Spleen (tissue), 11 donors: ENCODE measurements around the gene HLA-DQB1. TPM values are rescaled to one million over a fixed set of nuclear protein-coding genes. Genes with fewer than 3 reads are reported as not detected.

Experiments used
- DNase-seq: peaks from one replicate; pipeline ENCODE4 v3.0.0-alpha.2; 2020
- H3K27ac ChIP-seq, 8 donors: fragments of 200-600 bp; sonication (generic) in 7 of 8; 1 replicate in 4 of 8; 2 replicates in 4 of 8; pipeline versions ENCODE4 v1.5.0 to v1.8.0; 2016 to 2021; ENCODE audit warnings: inconsistent platforms in 4 of 8, mild to moderate bottlenecking in 4 of 8, moderate library complexity in 1 of 8
- H3K27me3 ChIP-seq, 7 donors: fragments of 200-600 bp; sonication (generic) in 6 of 7; replicated peaks in 1 of 7; 1 replicate in 4 of 7; 2 replicates in 3 of 7; pipeline versions ENCODE4 v1.5.0 to v1.8.0; 2016 to 2021; ENCODE audit warnings: inconsistent platforms in 3 of 7, mild to moderate bottlenecking in 1 of 7
- H3K36me3 ChIP-seq, 6 donors: fragments of 200-600 bp; sonication (generic) in 5 of 6; 1 replicate in 4 of 6; 2 replicates in 2 of 6; pipeline versions ENCODE4 v1.5.0 to v1.8.0; 2016 to 2021; ENCODE audit warnings: inconsistent platforms in 2 of 6
- H3K4me1 ChIP-seq, 6 donors: fragments of 200-600 bp; sonication (generic) in 5 of 6; 1 replicate in 3 of 6; 2 replicates in 3 of 6; pipeline versions ENCODE4 v1.5.0 to v1.8.0; 2016 to 2021; ENCODE audit warnings: inconsistent platforms in 3 of 6
- H3K4me3 ChIP-seq, 8 donors: fragments of 200-600 bp; sonication (generic) in 7 of 8; 1 replicate in 4 of 8; 2 replicates in 4 of 8; pipeline versions ENCODE4 v1.5.0 to v1.8.0; 2016 to 2021; ENCODE audit warnings: inconsistent platforms in 4 of 8, mild to moderate bottlenecking in 4 of 8, moderate library complexity in 2 of 8
- H3K9me3 ChIP-seq, 8 donors: fragments of 200-600 bp; sonication (generic) in 7 of 8; 1 replicate in 4 of 8; 2 replicates in 4 of 8; pipeline versions ENCODE4 v1.5.0 to v1.8.0; 2016 to 2021; ENCODE audit warnings: inconsistent platforms in 4 of 8
- CTCF ChIP-seq, 11 experiments: fragments of 200-600 bp in 7 of 11; fragments of 450-650 bp in 4 of 11; sonication (generic) in 4 of 11; IDR thresholded peaks in 8 of 11; conservative IDR thresholded peaks in 3 of 11; 1 replicate in 7 of 11; 2 replicates in 4 of 11; pipeline versions ENCODE4 v1.4.0 to v1.8.0; 2016 to 2021; ENCODE audit warnings: antibody characterized with exemption in 11 of 11, inconsistent platforms in 4 of 11, mild to moderate bottlenecking in 1 of 11
- POLR2A ChIP-seq, 3 donors: fragments of 450-650 bp; IDR thresholded peaks; one replicate each; pipeline ENCODE4 v1.5.1; 2017; ENCODE audit warnings: antibody characterized with exemption in 3 of 3, mild to moderate bottlenecking in 1 of 3
- POLR2AphosphoS5 ChIP-seq, 3 donors: sonication (generic); formaldehyde crosslinking; IDR thresholded peaks; one replicate each; pipeline ENCODE4 v1.5.1; 2017; ENCODE audit warnings: antibody characterized with exemption in 3 of 3
- WGBS, 5 donors: extraction: QIAGEN DNeasy Blood & Tissue Kit in 3 of 5; methylation state at CpG; one replicate each; pipeline versions ENCODE4 v1.1.5 to v1.1.7; 2013 to 2018; 5-methylcytosine and 5-hydroxymethylcytosine counted together
- intact Hi-C: fragments of 100-400 bp; cut with DNase I; formaldehyde crosslinking; loops from one replicate; pipeline ENCODE4 v1.15.0; 2023; ENCODE audit warnings: low total_unique reads
- polyA plus RNA-seq, 3 donors: library from polyadenylated mRNA; stranded (reverse); fragments of 200-250 nt; gene quantifications; one replicate each; pipeline ENCODE4 v1.2.1, GENCODE V29; 2013
- total RNA-seq, 7 donors: library from RNA; depleted of rRNA in 3 of 7; stranded (reverse); fragments of >200 nt in 3 of 7; fragmentation: NEBNext Ultra II Directional in 4 of 7; extraction: Animal tissue kit (Norgen Biotek cat#: 25700) in 4 of 7; gene quantifications; one replicate each; pipeline versions ENCODE4 v1.1.0 to v1.2.1, GENCODE V29; 2016 to 2021
- donor health status: healthy with polysubstance abuse.
- donor health status: DM: no; HTN: no; CAD: no; lungs with moderate emphysema.
- donor health status: DM: no; HTN: no; CAD: no.
- donor health status: Bipolar disorder and iron deficiency.
- donor health status: healthy.
- donor health status: DM: no; HTN: no; CAD: no.
- donor health status: DM: yes; HTN: yes; CAD: no.

Gene HLA-DQB1
- total and polyA plus RNA-seq, 10 donors = 6.1 to 1,152 (median 165) TPM

GRCh38 chr6:32641122-32641521 is 25.3 kb downstream of the HLA-DQB1 start:
- Histone ChIP-seq H3K4me1 (peaks cover 0 to 29% (median 0%) of the 10 kb centered on the region in 6 donors), H3K27me3 (no peaks in the 10 kb centered on the region), H3K36me3 (peaks cover 0 to 11% (median 0%) of the 10 kb centered on the region in 6 donors), H3K4me3 (peak overlapping the region in 1 of 8 donors; percentile 3), H3K9me3 (no peaks in the 10 kb centered on the region), H3K27ac (peak overlapping the region in 1 of 8 donors; percentile 33)
- DNase-seq = no peak
- 45 to 87% (median 75%) methylated on average over 6 of the region's 6 CpGs for WGBS, 5 donors
- TF ChIP-seq CTCF (IDR thresholded peaks at IDR 0.05 in 8 of 11, conservative IDR thresholded peaks at IDR 0.05 in 3 of 11) (no peak), POLR2AphosphoS5 (IDR thresholded peaks at IDR 0.05) (no peak), POLR2A (IDR thresholded peaks at IDR 0.05) (no peak)
- intact Hi-C loops = no loop called here

- 49 to 74% (median 60%) methylated on average over 8 of the region's 8 CpGs for WGBS, 5 donors
- intact Hi-C loops = no loop called here
Observed at GRCh38 chr6:32639440-32640394, 26.7 kb downstream of the HLA-DQB1 start.

GRCh38 chr6:32638532-32639219 is 27.8 kb downstream of the HLA-DQB1 start:
- intact Hi-C loops = no loop called here
- WGBS, 5 donors = 28 to 49% (median 46%) methylated on average over 9 of the region's 9 CpGs
- Histone ChIP-seq H3K27me3 (no peaks in the 10 kb centered on the region), H3K27ac (peak overlapping the region in 4 of 8 donors; percentile 69 to 83 (median 80)), H3K4me1 (peaks cover 0 to 46% (median 0%) of the 10 kb centered on the region in 6 donors), H3K9me3 (no peaks in the 10 kb centered on the region), H3K36me3 (peaks cover 0 to 5% (median 0%) of the 10 kb centered on the region in 6 donors), H3K4me3 (peak overlapping the region in 6 of 8 donors; percentile 6 to 59 (median 35))
- TF ChIP-seq POLR2A (IDR thresholded peaks at IDR 0.05) (no peak), POLR2AphosphoS5 (IDR thresholded peaks at IDR 0.05) (peak in 1 of 3 donors; percentile 29)
- DNase-seq = no peak

More at GRCh38 chr6:32639440-32640394, 26.7 kb downstream of the HLA-DQB1 start:
- Histone ChIP-seq H3K36me3 (peaks cover 0 to 8% (median 0%) of the 10 kb centered on the region in 6 donors), H3K4me3 (peak overlapping the region in 3 of 8 donors; percentile 33 to 38 (median 37)), H3K27me3 (no peaks in the 10 kb centered on the region), H3K9me3 (no peaks in the 10 kb centered on the region), H3K4me1 (peaks cover 0 to 40% (median 0%) of the 10 kb centered on the region in 6 donors), H3K27ac (peak overlapping the region in 2 of 8 donors; percentile 80 to 83)
- TF ChIP-seq POLR2AphosphoS5 (IDR thresholded peaks at IDR 0.05) (no peak), CTCF (IDR thresholded peaks at IDR 0.05 in 8 of 11, conservative IDR thresholded peaks at IDR 0.05 in 3 of 11) (no peak), POLR2A (IDR thresholded peaks at IDR 0.05) (no peak)
- no peak for DNase-seq

GRCh38 chr6:32637883-32638282 is 28.6 kb downstream of the HLA-DQB1 start:
- Histone ChIP-seq H3K4me1 (peaks cover 0 to 46% (median 0%) of the 10 kb centered on the region in 6 donors), H3K9me3 (no peaks in the 10 kb centered on the region), H3K27me3 (no peaks in the 10 kb centered on the region), H3K4me3 (peak overlapping the region in 6 of 8 donors; percentile 15 to 59 (median 35)), H3K27ac (peak overlapping the region in 7 of 8 donors; percentile 17 to 83 (median 70)), H3K36me3 (no peaks in the 10 kb centered on the region)
- 47 to 68% (median 55%) methylated on average over 3 of the region's 3 CpGs for WGBS, 5 donors
- intact Hi-C loops = no loop called here
- TF ChIP-seq POLR2AphosphoS5 (IDR thresholded peaks at IDR 0.05) = no peak
- no peak for TF ChIP-seq POLR2A (IDR thresholded peaks at IDR 0.05)
- TF ChIP-seq CTCF (IDR thresholded peaks at IDR 0.05 in 8 of 11, conservative IDR thresholded peaks at IDR 0.05 in 3 of 11) = no peak
- DNase-seq = no peak
